NCI-H2196 treated with DMSO at 0.1 percent for 48 hours (cell line): ENCODE measurements around the gene FOXO1.

Experiments used
- DNase-seq: peaks from one replicate; lab custom pipeline; 2025; ENCODE audit not compliant: unreplicated experiment; lab: John Stamatoyannopoulos, UW

The FOXO1 gene

GRCh38 chr13:40582531-40582930, 83.9 kb downstream of the FOXO1 start:
- no peak for DNase-seq

GRCh38 chr13:40581277-40581579, 85.2 kb downstream of the FOXO1 start:
- no peak for DNase-seq

DNA sequence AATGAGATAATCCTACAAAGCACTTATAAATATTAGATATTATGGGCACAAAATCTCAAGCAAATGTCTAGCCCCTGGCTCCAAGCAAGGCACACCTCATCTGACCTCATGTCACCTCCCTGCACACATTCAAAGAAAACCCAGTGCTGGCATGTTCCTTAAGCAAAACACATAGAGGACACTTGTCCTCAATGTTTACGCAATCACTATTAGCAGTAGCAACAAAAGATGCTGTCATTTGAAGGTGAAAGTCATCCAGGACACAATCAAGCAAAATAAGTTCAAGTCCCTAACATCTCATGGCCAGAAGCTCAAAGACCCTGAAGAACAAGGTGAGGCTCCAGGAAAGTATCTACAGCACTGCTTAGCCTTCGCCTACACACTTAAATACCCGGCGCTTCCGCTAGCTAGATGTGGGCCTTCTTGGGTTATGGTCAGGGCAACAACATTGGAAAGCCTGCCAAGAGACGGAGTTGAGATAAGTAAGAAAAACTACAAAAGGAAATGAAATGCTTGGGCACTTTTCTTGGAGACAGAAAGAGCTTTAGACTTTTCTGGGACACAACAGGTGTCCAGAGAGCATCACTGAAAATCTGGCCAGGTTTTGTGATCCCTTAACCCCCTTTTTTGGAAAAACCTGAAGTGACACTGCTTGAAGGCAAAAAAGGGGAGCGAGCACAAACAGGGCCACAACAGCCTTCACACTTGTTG, 85.7 kb downstream of the FOXO1 start:
- no peak for DNase-seq

DNA sequence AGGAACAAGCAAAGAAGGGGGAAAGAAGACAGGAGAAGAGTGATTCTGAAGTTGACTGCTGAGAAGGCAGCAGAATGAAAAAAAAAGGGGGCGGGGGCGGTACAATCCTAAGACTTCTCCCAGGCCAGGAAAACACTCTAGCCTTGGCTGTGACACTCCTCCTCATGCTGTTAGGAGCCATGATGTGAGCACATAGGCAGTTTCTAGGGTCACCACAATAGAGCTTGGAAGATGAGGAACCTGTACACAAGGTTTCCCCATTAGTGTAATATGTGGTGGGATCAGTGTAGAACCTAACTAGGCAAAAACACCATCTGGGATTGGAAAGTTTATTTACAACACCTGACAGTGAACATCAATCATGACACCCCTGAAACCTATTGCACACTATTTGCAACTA, 86.9 kb downstream of the FOXO1 start:
- DNase-seq = no peak

DNA sequence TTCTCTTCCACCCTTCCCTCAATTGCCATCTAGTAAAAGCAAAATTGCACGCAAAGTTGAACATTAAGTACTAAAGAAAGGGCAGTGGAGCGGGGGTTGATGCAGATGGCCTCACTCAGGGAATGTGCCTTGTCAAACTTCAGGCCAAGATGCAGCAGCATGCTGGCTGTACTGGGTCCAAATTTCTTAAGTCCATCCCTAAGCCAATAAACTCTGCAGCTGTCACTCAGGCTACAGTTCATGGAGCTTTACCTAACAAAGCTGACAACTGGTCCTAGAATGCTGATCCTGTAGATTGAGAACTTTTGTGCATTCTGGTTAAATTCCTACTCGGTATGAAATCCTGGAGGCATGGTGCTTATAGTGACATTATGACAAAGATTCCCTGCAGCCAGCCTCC, 88.4 kb downstream of the FOXO1 start:
- no peak for DNase-seq

- DNase-seq = no peak
These were observed 90.1 kb downstream of the FOXO1 start for GRCh38 chr13:40576369-40576768.

DNA sequence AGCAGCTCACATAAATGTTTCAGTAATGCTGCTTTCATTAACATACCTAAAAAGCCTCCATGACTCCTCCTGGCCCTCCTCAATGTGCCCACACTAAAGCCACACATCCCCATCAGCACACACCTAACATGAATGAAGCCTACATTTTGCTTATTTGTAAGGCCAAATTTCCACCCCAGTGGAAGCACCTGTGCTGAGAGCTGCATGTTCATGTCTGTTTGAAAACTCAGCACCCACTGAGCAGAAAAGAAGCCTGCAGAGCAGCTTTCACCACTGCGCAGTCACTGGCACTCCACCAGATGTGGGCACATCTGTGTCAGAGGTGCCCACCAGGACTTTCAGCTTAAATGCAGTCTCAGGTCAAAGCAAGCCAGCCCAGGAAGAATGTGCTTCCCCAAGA, 93.5 kb downstream of the FOXO1 start:
- DNase-seq = no peak

GRCh38 chr13:40571338-40571963, 95.0 kb downstream of the FOXO1 start:
- no peak for DNase-seq

DNA sequence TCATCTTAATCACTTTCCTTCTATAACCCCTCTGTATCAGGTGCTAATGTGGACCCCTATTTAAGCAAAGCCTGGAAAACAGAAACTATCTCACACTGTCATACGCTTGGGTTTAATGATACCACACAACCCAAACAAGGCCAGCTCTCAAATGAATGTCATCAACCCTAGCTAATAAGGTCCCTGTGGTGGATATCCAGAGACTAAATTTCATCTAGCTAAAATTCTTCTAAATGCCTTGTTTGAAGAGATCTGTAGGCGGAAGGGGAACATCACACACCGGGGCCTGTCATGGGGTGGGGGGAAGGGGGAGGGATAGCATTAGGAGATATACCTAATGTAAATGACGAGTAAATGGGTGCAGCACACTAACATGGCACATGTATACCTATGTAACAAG, 95.5 kb downstream of the FOXO1 start:
- no peak for DNase-seq

- DNase-seq = no peak
These were observed 97.5 kb downstream of the FOXO1 start for GRCh38 chr13:40569024-40569350.

DNA sequence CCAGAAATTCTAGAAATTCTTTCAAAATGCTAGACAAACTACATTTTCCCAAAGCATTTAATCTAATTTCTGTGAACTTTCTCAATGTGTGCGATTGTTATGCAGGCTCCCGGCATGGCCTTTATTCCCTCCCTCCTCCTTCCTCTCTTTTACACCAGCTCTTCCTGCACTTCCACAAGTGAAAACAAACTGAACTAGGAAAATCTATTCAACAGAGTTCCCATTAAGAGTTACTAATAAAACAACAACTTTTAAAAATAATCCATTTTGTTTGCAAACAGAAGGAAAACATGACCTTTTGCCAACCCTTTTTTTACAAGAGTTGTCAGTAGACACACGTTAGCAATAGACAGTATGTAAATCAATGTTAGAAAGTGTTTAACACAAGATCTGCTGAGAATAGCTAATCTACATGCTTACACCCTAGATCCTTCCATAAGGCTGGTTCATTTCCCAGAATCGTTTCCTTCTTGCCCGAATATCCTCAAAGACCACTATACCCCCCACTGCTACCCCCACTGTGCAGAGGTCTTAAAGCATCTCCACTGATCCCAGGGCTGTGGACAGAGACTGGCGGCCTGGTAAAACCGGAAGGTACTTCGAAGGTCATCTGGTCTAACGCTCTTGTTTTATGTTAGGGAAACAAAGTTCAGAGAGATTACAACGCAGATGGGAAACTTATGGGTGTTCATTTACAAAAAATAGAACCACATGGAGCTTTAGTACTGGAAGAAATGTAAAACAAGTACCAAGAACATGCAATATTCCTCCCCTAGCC, 98.0 kb downstream of the FOXO1 start:
- DNase-seq = no peak

DNA sequence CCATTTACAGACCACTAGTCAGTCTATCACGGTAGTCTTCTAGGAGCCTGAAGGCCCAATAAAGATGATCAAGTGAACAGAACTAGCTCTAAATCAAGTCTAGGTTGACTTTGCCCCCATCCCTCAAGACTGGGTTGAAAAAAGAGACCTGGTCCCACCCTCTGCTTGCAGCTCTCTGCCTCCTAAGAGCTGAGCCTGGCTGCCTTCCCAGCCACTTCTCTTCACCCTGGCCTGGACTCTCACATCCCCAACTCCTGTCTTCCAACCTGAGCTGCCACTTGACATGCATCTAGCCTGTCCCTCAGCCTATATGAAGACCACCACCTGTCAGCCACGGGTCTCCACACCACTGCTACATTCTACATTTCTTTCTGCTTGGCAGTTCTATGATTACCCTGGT, 99.6 kb downstream of the FOXO1 start:
- DNase-seq = no peak

GRCh38 chr13:40565282-40566148, 100.9 kb downstream of the FOXO1 start:
- no peak for DNase-seq

- DNase-seq = no peak
These were observed 102.0 kb downstream of the FOXO1 start for GRCh38 chr13:40564342-40565001.

DNA sequence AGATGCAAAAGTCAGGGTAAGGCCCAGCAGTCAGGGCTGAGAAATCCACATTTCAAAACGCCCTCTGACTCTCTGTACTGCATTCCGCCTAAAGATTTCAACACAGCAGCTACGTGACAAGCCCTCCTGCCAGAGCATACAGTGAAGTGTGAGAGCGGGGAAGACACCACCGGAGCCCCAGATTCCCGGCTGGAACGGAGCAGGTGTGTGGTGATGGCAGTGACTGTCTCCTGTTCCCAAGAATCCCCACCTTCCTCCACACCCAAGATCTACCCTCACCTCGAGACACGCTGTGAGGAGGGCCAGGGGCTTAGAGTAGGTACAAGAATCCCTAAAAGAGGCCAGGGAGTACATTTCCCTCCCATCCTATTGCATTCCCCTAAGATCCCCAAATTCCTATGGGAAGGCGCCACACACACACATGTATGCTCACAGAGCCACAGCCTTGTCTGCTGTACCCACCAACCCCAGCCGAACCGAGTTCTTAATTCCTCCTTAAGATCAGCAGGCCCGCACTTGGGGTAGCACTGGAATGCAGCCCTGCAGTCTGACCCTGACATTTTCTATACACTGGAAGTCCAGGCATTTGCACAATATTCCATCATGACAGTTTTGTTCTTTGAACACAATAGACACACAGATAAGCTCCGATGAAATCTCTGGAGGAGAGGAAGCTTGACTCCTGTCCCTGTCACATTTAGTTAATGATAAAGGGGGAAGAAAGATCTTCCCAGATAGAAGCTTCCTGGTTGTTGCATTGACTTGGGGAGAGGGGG, 102.9 kb downstream of the FOXO1 start:
- no peak for DNase-seq

DNA sequence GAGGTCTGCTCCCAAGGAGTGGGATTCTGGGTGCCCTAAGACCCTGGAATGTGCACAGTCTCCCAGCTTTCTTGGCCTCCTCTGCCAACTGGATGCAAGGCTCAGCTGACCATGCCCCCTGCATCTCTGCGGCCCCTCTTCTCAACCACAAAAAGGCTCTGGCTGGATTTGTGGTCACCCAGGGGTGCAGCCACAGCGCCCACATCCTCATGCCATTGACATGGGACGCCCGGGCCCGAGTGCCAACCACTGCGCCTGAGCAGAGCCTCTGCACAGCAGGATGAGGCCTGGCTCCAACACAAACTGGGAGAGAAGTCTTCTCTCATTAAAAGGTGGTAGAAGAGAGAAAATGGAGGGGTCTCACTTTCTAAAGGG, 103.5 kb downstream of the FOXO1 start:
- DNase-seq = no peak

GRCh38 chr13:40559915-40560314, 106.5 kb downstream of the FOXO1 start:
- DNase-seq = no peak

DNA sequence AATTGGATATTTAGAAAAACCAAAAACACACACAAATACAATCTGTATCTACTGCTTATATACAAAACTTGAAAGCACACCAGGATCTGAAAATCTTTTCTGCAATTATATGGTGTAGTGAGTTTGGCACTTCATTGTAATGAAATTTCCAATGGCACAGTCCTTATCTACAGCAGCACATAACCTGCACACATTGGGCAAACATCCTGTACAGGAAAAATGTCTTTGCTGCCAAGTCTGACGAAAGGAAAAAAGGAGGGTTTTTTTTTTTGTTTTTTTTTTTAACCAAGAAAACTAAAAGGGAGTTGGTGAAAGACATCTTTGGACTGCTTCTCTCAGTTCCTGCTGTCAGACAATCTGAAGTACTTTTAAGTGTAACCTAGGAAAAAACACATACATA, 107.8 kb downstream of the FOXO1 start:
- no peak for DNase-seq

DNA sequence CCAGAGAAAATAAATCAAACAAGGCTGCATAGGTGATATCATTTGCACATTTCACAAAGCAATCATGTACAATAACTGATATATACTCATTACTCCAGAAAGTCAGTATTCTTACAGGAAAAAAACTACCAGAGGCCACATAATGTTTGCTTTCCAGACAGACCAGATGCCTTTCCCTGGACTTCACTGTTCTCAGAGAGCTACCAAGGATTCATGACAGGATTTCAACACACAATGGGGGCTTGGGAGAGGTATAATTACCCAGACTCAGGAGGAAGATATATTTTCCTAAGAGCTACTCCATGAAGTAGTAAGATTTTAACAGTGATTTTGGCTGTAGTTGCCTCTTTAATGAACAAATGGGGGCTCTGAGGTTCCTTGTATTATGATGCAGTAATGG, 110.0 kb downstream of the FOXO1 start:
- DNase-seq = no peak

GRCh38 chr13:40553356-40553755, 113.1 kb downstream of the FOXO1 start:
- no peak for DNase-seq
